Activated naive CD4-positive, alpha-beta T cell treated with anti-CD3 and anti-CD28 coated beads for 36 hours (primary cell): ENCODE data around the gene TMEM139. TPM values are rescaled to one million over a fixed set of nuclear protein-coding genes. Genes with fewer than 3 reads are reported as not detected.
A peak's percentile ranks its signal among the peaks of the same experiment; 100 is the strongest.

ENCODE experiments used
- CTCF ChIA-PET: fragments of 350-600 bp; sonication (Branson Sonifier 250); formaldehyde crosslinking; loops from one replicate; lab custom pipeline; 2021; ENCODE audit warnings: antibody characterized with exemption; lab: Charles Lee
- DNase-seq: peaks from one replicate; pipeline ENCODE4 v3.0.0-alpha.2; 2020
- H3K27ac Mint-ChIP-seq: one replicate; pipeline ENCODE4 v1.8.0; 2021; ENCODE audit warnings: mild to moderate bottlenecking, mixed read lengths
- H3K27me3 Mint-ChIP-seq: one replicate; pipeline ENCODE4 v1.8.0; 2021; ENCODE audit warnings: low read depth, mixed read lengths
- H3K36me3 Mint-ChIP-seq: one replicate; pipeline ENCODE4 v1.8.0; 2021; ENCODE audit warnings: low read depth, mixed read lengths
- H3K4me1 Mint-ChIP-seq: one replicate; pipeline ENCODE4 v1.8.0; 2021; ENCODE audit warnings: low read depth, mixed read lengths
- H3K4me3 Mint-ChIP-seq: one replicate; pipeline ENCODE4 v1.8.0; 2021; ENCODE audit warnings: mild to moderate bottlenecking, moderate library complexity, mixed read lengths
- H3K9me3 Mint-ChIP-seq: one replicate; pipeline ENCODE4 v1.8.0; 2021; ENCODE audit warnings: mixed read lengths
- intact Hi-C: fragments of 100-400 bp; cut with micrococcal nuclease; formaldehyde crosslinking; loops from one replicate; pipeline ENCODE4 v1.15.1; 2023
- total RNA-seq, 2 experiments: library from RNA; stranded (reverse); gene quantifications; one replicate each; pipeline ENCODE4 v1.2.3, GENCODE V29; 2021

TMEM139 gene
- total RNA-seq, 2 experiments from 2014 or later: 0.64 to 0.74 TPM

GRCh38 chr7:143329471-143330170, 44.9 kb downstream of the TMEM139 start:
- Mint-ChIP-seq H3K4me1 (peaks cover 5% of the 10 kb centered on the region), H3K27ac (no peak overlapping the region), H3K9me3 (no peaks in the 10 kb centered on the region), H3K27me3 (no peaks in the 10 kb centered on the region), H3K4me3 (no peak overlapping the region), H3K36me3 (no peaks in the 10 kb centered on the region)
- CTCF ChIA-PET: interaction anchor here (0.8 kb wide), 2 partner anchors 30 to 50 kb away, joined by 3 read pairs; no protein-coding TSS in a partner anchor
- peak; percentile 12 for DNase-seq
- intact Hi-C loops: no loop called here

DNA sequence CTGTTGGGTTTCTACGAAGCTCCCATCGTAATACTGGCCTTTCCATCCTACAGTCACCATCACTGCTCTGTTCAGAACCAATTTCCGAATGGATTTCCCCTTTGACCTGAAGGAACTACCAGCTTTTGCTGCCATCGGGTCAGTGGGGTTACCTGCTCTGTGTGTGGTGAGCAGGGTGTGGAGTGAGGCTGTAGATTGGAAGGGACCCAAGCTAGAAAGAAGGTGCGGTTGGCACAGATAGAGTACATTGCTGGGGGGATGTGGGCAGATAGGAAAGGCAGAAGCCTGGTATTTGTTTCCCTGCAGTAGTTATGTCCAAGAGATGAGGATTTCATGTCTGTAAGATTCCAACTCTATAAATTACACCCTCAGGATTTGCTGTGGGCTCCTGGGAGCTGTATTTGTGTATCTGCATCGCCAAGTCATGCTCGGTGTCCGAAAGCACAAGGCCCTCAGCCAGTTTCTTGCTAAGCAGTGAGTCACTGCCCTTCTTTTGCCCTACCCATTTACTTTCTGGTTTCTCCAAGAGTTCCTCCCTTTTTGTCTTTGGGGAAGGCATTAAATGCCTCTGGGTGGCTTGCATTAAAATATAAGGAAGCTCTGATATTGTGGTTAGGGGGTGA, 46.5 kb downstream of the TMEM139 start:
- H3K9me3 Mint-ChIP-seq: no peaks in the 10 kb centered on the region
- peaks cover 3% of the 10 kb centered on the region for H3K27me3 Mint-ChIP-seq
- H3K27ac Mint-ChIP-seq: no peak overlapping the region
- no peak for DNase-seq
- CTCF ChIA-PET: interaction anchor here (1.1 kb wide), 1 partner anchor 848 kb away, joined by 4 read pairs; no protein-coding TSS in a partner anchor
- H3K4me3 Mint-ChIP-seq: no peak overlapping the region
- no peaks in the 10 kb centered on the region for H3K36me3 Mint-ChIP-seq
- intact Hi-C loops: no loop called here
- H3K4me1 Mint-ChIP-seq: no peaks in the 10 kb centered on the region

DNA sequence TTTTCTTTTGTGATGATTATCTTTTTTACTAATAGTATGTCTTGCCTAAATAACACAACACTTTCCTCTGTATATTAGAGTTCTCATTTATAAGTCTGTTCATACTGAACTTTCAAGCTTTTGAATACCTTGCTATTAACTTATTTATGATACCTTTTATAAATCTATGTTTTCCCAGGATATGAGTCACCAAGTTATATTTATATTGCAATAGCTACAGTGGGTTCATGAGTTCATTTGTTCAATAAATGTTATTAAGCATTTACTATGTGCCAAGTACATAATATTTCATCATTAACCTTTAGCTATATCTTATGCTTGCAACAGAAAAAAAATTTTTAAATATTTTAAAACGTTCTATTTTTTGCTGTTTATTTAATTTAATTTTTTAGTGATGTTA, 49.5 kb downstream of the TMEM139 start:
- Mint-ChIP-seq H3K9me3 (no peaks in the 10 kb centered on the region), H3K4me1 (no peaks in the 10 kb centered on the region), H3K27ac (no peak overlapping the region), H3K27me3 (peaks cover 6% of the 10 kb centered on the region), H3K4me3 (no peak overlapping the region), H3K36me3 (no peaks in the 10 kb centered on the region)
- no peak for DNase-seq
- intact Hi-C loops: no loop called here
- CTCF ChIA-PET: interaction anchor here (3.7 kb wide), 1 partner anchor 11 kb away, joined by 12 read pairs; no protein-coding TSS in a partner anchor

GRCh38 chr7:143337216-143337615, 52.5 kb downstream of the TMEM139 start:
- Mint-ChIP-seq H3K4me3 (no peak overlapping the region), H3K9me3 (no peaks in the 10 kb centered on the region), H3K27ac (no peak overlapping the region), H3K4me1 (no peaks in the 10 kb centered on the region), H3K27me3 (peaks cover 6% of the 10 kb centered on the region), H3K36me3 (no peaks in the 10 kb centered on the region)
- DNase-seq: no peak
- intact Hi-C loops: no loop called here
- CTCF ChIA-PET: interaction anchor here (0.6 to 3.7 kb wide), 6 partner anchors 8 to 277 kb away, joined by 3 to 12 read pairs (median 4); no protein-coding TSS in a partner anchor

Other genes starting within 250 kb of the TMEM139 start
- gene OR6V1, start 232.6 kb upstream of the TMEM139 start, total RNA-seq: not detected
- gene PIP, start 152.9 kb upstream of the TMEM139 start, total RNA-seq: not detected
- not detected for gene TAS2R39, start 101.5 kb upstream of the TMEM139 start, total RNA-seq
- not detected for gene TAS2R40, start 62.9 kb upstream of the TMEM139 start, total RNA-seq
- 100 to 1,000 TPM; 186 to 187 TPM for gene GSTK1, start 21.5 kb upstream of the TMEM139 start, total RNA-seq
- 100 to 1,000 TPM; 116 to 124 TPM for gene CASP2, start 3.4 kb downstream of the TMEM139 start, total RNA-seq
- not detected for gene CLCN1, start 31.2 kb downstream of the TMEM139 start, total RNA-seq
- gene FAM131B, start 77.8 kb downstream of the TMEM139 start, total RNA-seq: 1 to 10 TPM; 1.5 to 1.7 TPM
- 10 to 100 TPM; 75.1 to 81.5 TPM for gene ZYX, start 96.4 kb downstream of the TMEM139 start, total RNA-seq
- 1 to 10 TPM; 1.0 to 1.3 TPM for gene EPHA1, start 123.9 kb downstream of the TMEM139 start, total RNA-seq
- gene TAS2R60, start 158.5 kb downstream of the TMEM139 start, total RNA-seq: not detected
- gene TAS2R41, start 192.9 kb downstream of the TMEM139 start, total RNA-seq: not detected